K562 (cell line): ENCODE results near the gene PTPN9. TPM values are rescaled to one million over a fixed set of nuclear protein-coding genes. Genes with fewer than 3 reads are reported as not detected.

Experiments used
- ATAC-seq: fragments of 200-7000 bp; cut with Tn5 transposase; 3 replicates; pipeline ENCODE4 v1.9.1; 2020; ENCODE audit warnings: moderate library complexity
- BruUV-seq: library from RNA; stranded (reverse); fragments of 400-500 nt; replicated peaks from 2 replicates; lab custom pipeline; 2021; lab: Mats Ljungman, UMichigan
- CTCF ChIA-PET: fragments of 300-600 bp; formaldehyde crosslinking; extraction: SDS; loops from one replicate; lab custom pipeline; 2021; ENCODE audit warnings: low intra/inter-chr PET ratio; lab: Yijun Ruan, JAX
- POLR2A ChIA-PET: fragments of 300-600, 350-650 bp; sonication (Branson Sonifier 250); formaldehyde crosslinking; extraction: SDS; loops from one replicate; lab custom pipeline; 2021; ENCODE audit warnings: antibody characterized with exemption, inconsistent platforms; lab: Yijun Ruan, JAX
- DNase-seq, 4 experiments: peaks; one replicate each; pipeline versions ENCODE4 v3.0.0 to v3.0.0-alpha.2; 2011 to 2018; ENCODE audit warnings: low spot score in 3 of 4, mixed read lengths in 3 of 4; ENCODE audit errors: extremely low read depth in 1 of 4
- FAIRE-seq: peaks from 2 replicates; lab custom pipeline; 2011; peaks lifted over from hg19 to GRCh38; lab: Jason Lieb, UNC
- H2AFZ ChIP-seq: 2 replicates; pipeline ENCODE4 v1.6.0; 2011; ENCODE audit warnings: low read depth, low read length, control low read depth, inconsistent platforms
- H3K27ac ChIP-seq: fragments of 200-600 bp; 3 replicates; pipeline ENCODE4 v1.8.0; 2011; ENCODE audit warnings: low read depth, mild to moderate bottlenecking, control low read depth, inconsistent platforms, low read length, moderate library complexity, mixed read lengths; ENCODE audit errors: extremely low read depth
- H3K27me3 ChIP-seq, 2 experiments: fragments of 300-600 bp in 1 of 2; 2 replicates in 1 of 2; 3 replicates in 1 of 2; pipeline versions ENCODE4 v1.6.0 to v1.8.0; 2011; ENCODE audit warnings: inconsistent platforms in 2 of 2, low read length in 2 of 2, mild to moderate bottlenecking in 1 of 2, mixed read lengths in 1 of 2, moderate library complexity in 1 of 2; ENCODE audit not compliant: control insufficient read depth in 2 of 2, insufficient read depth in 2 of 2
- H3K36me3 ChIP-seq: fragments of 300-600 bp; 3 replicates; pipeline ENCODE4 v1.8.0; 2011; ENCODE audit warnings: mild to moderate bottlenecking, low read length, inconsistent platforms; ENCODE audit not compliant: control insufficient read depth, insufficient read depth
- H3K4me1 ChIP-seq, 2 experiments: fragments of 200-600 bp in 1 of 2; replicated peaks in 1 of 2; 2 replicates in 1 of 2; 3 replicates in 1 of 2; pipeline versions ENCODE4 v1.5.1 to v1.8.0; 2011; ENCODE audit warnings: inconsistent platforms in 2 of 2, low read length in 2 of 2, mild to moderate bottlenecking in 1 of 2, mixed read lengths in 1 of 2, moderate library complexity in 1 of 2; ENCODE audit not compliant: control insufficient read depth in 2 of 2, insufficient read depth in 2 of 2
- H3K4me2 ChIP-seq: 2 replicates; pipeline ENCODE4 v1.6.1; 2011; ENCODE audit warnings: low read length, control low read depth, inconsistent platforms, mixed read lengths; ENCODE audit not compliant: insufficient read depth
- H3K4me3 ChIP-seq: fragments of 200-600 bp; sonication (generic), shearing (Covaris generic); 2 replicates; pipeline ENCODE4 v1.5.1; 2016; ENCODE audit warnings: control low read depth, inconsistent platforms
- H3K79me2 ChIP-seq: fragments of 200-600 bp; 3 replicates; pipeline ENCODE4 v1.8.0; 2011; ENCODE audit warnings: low read length, inconsistent platforms; ENCODE audit not compliant: control insufficient read depth, insufficient read depth
- H3K9ac ChIP-seq, 2 experiments: 2 replicates each; pipeline versions ENCODE4 v1.6.0 to v1.6.1; 2011; ENCODE audit warnings: low read depth in 2 of 2, low read length in 2 of 2, control low read depth in 1 of 2, inconsistent platforms in 1 of 2, mild to moderate bottlenecking in 1 of 2, mixed read lengths in 1 of 2; ENCODE audit not compliant: insufficient read depth in 1 of 2
- H3K9me1 ChIP-seq: one replicate; pipeline ENCODE4 v1.6.0; 2011; ENCODE audit warnings: inconsistent platforms, mild to moderate bottlenecking, low read length, moderate library complexity; ENCODE audit not compliant: control insufficient read depth, insufficient read depth
- H3K9me3 ChIP-seq: replicated peaks from 2 replicates; pipeline ENCODE4 v1.5.1; 2011; ENCODE audit warnings: low read depth, low read length, inconsistent platforms; ENCODE audit not compliant: control insufficient read depth, insufficient read depth
- H4K20me1 ChIP-seq: replicated peaks from 2 replicates; pipeline ENCODE4 v1.6.1; 2011; ENCODE audit warnings: low read length, inconsistent platforms, mixed read lengths; ENCODE audit not compliant: control insufficient read depth, insufficient read depth
- LARP7 ChIP-seq: fragments of 450-650 bp; IDR thresholded peaks from 2 replicates; pipeline ENCODE4 v1.6.1; 2016
- LCOR ChIP-seq: sonication (generic); formaldehyde crosslinking; IDR thresholded peaks from 2 replicates; pipeline ENCODE4 v1.8.0; 2022; ENCODE audit warnings: mild to moderate bottlenecking, missing genetic modification reagents
- PATZ1 ChIP-seq: fragments of 250-450 bp; sonication (Bioruptor Pico); IDR thresholded peaks from 2 replicates; pipeline ENCODE4 v1.5.0; 2020; ENCODE audit warnings: mild to moderate bottlenecking, borderline replicate concordance
- RAD21 ChIP-seq, 2 experiments: fragments of 250-450 bp in 1 of 2; fragments of 450-650 bp in 1 of 2; sonication (Bioruptor Pico) in 1 of 2; formaldehyde crosslinking in 1 of 2; IDR thresholded peaks in 1 of 2; conservative IDR thresholded peaks in 1 of 2; 2 replicates each; pipeline versions ENCODE4 v1.4.0 to v1.8.0; 2020 to 2022; ENCODE audit warnings: mild to moderate bottlenecking in 2 of 2, moderate library complexity in 1 of 2
- SMARCB1 ChIP-seq: IDR thresholded peaks from 2 replicates; pipeline ENCODE4 v1.6.1; 2011; ENCODE audit warnings: improper control_type of control experiment, low read depth; ENCODE audit not compliant: insufficient read length
- SNRNP70 ChIP-seq: fragments of 200-400 bp; formaldehyde crosslinking; optimal IDR thresholded peaks from 2 replicates; pipeline ENCODE3; 2017; ENCODE audit warnings: low read depth, low read length
- SP1 ChIP-seq: sonication (generic); formaldehyde crosslinking; IDR thresholded peaks from 2 replicates; pipeline ENCODE4 v1.8.1; 2022; ENCODE audit warnings: mild to moderate bottlenecking, missing genetic modification reagents
- SREBF2 ChIP-seq: sonication (generic); formaldehyde crosslinking; IDR thresholded peaks from 2 replicates; pipeline ENCODE4 v1.4.0; 2020; ENCODE audit warnings: mild to moderate bottlenecking, missing genetic modification reagents
- SUPT5H ChIP-seq: fragments of 450-650 bp; IDR thresholded peaks from 2 replicates; pipeline ENCODE4 v1.6.1; 2016
- TGIF2 ChIP-seq: sonication (generic); formaldehyde crosslinking; IDR thresholded peaks from 2 replicates; pipeline ENCODE4 v1.8.1; 2022; ENCODE audit warnings: mild to moderate bottlenecking, missing genetic modification reagents, moderate library complexity
- YBX1 ChIP-seq: fragments of 450-650 bp; IDR thresholded peaks from 2 replicates; pipeline ENCODE4 v1.7.1; 2016; ENCODE audit warnings: mild to moderate bottlenecking
- ZFX ChIP-seq: sonication (generic); formaldehyde crosslinking; IDR thresholded peaks from 2 replicates; pipeline ENCODE4 v1.8.0; 2022; ENCODE audit warnings: mild to moderate bottlenecking, missing genetic modification reagents, moderate library complexity
- ZNF12 ChIP-seq: sonication (generic); formaldehyde crosslinking; IDR thresholded peaks from 2 replicates; pipeline ENCODE4 v1.4.0; 2020; ENCODE audit warnings: mild to moderate bottlenecking, missing genetic modification reagents
- ZNF212 ChIP-seq: fragments of 450-650 bp; formaldehyde crosslinking; IDR thresholded peaks from 2 replicates; pipeline ENCODE4 v1.4.0; 2020; ENCODE audit warnings: mild to moderate bottlenecking
- WGBS: fragments of 100-300 bp; shearing (Covaris generic); methylation state at CpG from one replicate; pipeline ENCODE4 v1.1.6; 2016; ENCODE audit warnings: low coverage, mixed read lengths; ENCODE audit not compliant: insufficient coverage; ENCODE audit errors: missing lambda C conversion rate; 5-methylcytosine and 5-hydroxymethylcytosine counted together
- in situ Hi-C: fragments of 300-500 bp; cut with MboI; formaldehyde crosslinking; loops from 4 replicates; pipeline ENCODE4 v1.15.0; 2018; ENCODE audit warnings: inconsistent platforms, mixed read lengths
- intact Hi-C: fragments of 100-400 bp; cut with micrococcal nuclease; formaldehyde crosslinking; loops from 2 replicates; pipeline ENCODE4 v1.14.2; 2022
- polyA plus RNA-seq, 8 experiments: library from polyadenylated mRNA; depleted of rRNA in 4 of 8; stranded (reverse) in 5 of 8; unstranded in 3 of 8; fragments of >200 nt; fragmentation: Nextera tagmentation in 2 of 8; fragmentation: Illumina TruSeq in 1 of 8; extraction: Ambion mirVana in 2 of 8; extraction: Trizol in 1 of 8; gene quantifications; 2 replicates each; pipeline versions ENCODE4 v1.2.1 to v1.2.3, GENCODE V29; 2011 to 2014; ENCODE audit warnings: inconsistent platforms in 1 of 8, missing spikeins in 1 of 8
- total RNA-seq, 7 experiments: library from RNA; depleted of rRNA in 6 of 7; stranded (reverse); fragments of >200 nt in 6 of 7; fragmentation: Illumina TruSeq in 2 of 7; extraction: Trizol in 2 of 7; gene quantifications; 2 replicates each; pipeline versions ENCODE4 v1.2.1 to v1.2.3, GENCODE V29; 2011 to 2021; ENCODE audit warnings: low replicate concordance in 1 of 7
- TF ChIP-seq, protein P1 (sequence below): fragments of 450-650 bp; conservative IDR thresholded peaks from 2 replicates; pipeline ENCODE4 v1.6.1; 2016; ENCODE audit warnings: missing genetic modification characterization, low read depth, mild to moderate bottlenecking, missing compliant biosample characterization, moderate library complexity

Gene PTPN9
- total and polyA plus RNA-seq, 9 of the 15 experiments (the other 6 are each of a cell fraction or from before 2014, with no cell fraction given), result 5.0 to 24.0 (median 14.2) TPM

GRCh38 chr15:75430259-75430658 lies 148.9 kb downstream of the PTPN9 start:
- no peaks in the 10 kb centered on the region for H4K20me1 ChIP-seq
- ChIA-PET POLR2A (no interaction called here), CTCF (no interaction called here)
- ATAC-seq (no peak), FAIRE-seq (no peak), DNase-seq (no peak)
- no peak overlapping the region for H2AFZ ChIP-seq
- H3K27me3 ChIP-seq, result no peaks in the 10 kb centered on the region
- H3K36me3 ChIP-seq, result peaks cover 60% of the 10 kb centered on the region; the same call in 2 of the 3 replicates
- in situ Hi-C loops, result no loop called here
- no peak overlapping the region for H3K4me2 ChIP-seq
- 93% methylated on average over 7 of the region's 7 CpGs for WGBS
- intact Hi-C loops, result no loop called here
- no peak for TF ChIP-seq TGIF2 (CRISPR knock-in tag)
- no peak for TF ChIP-seq ZFX (CRISPR knock-in tag)
- TF ChIP-seq, protein P1, sequence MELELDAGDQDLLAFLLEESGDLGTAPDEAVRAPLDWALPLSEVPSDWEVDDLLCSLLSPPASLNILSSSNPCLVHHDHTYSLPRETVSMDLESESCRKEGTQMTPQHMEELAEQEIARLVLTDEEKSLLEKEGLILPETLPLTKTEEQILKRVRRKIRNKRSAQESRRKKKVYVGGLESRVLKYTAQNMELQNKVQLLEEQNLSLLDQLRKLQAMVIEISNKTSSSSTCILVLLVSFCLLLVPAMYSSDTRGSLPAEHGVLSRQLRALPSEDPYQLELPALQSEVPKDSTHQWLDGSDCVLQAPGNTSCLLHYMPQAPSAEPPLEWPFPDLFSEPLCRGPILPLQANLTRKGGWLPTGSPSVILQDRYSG (tag), result no peak
- no peak for TF ChIP-seq PATZ1 (CRISPR knock-in tag)
- TF ChIP-seq YBX1, result no peak
- no peak for TF ChIP-seq SP1 (CRISPR knock-in tag)
- no peak for TF ChIP-seq SUPT5H
- no peak for TF ChIP-seq ZNF12 (CRISPR knock-in tag)
- TF ChIP-seq SMARCB1, result no peak
- TF ChIP-seq ZNF212 (CRISPR knock-in tag), result no peak
- TF ChIP-seq LCOR, result no peak
- no peak for TF ChIP-seq LARP7
- no peak for TF ChIP-seq SNRNP70
- TF ChIP-seq SREBF2, result no peak
- TF ChIP-seq RAD21 (CRISPR knock-in tag; conservative IDR thresholded peaks at IDR 0.05 in 1 of 2, IDR thresholded peaks at IDR 0.05 in 1 of 2), result no peak
- H3K9me3 ChIP-seq, result no peaks in the 10 kb centered on the region
- no peak overlapping the region for H3K4me3 ChIP-seq
- H3K9me1 ChIP-seq, result no peaks in the 10 kb centered on the region
- H3K9ac ChIP-seq, result no peak overlapping the region
- peaks cover 53% of the 10 kb centered on the region for H3K79me2 ChIP-seq
- no peak overlapping the region for H3K27ac ChIP-seq
- BruUV-seq, result no TSS peak
- H3K4me1 ChIP-seq, result no peaks in the 10 kb centered on the region; a peak in 1 of 5 replicates
